ENCODE measurements around the gene ARHGAP44. TPM values are rescaled to one million over a fixed set of nuclear protein-coding genes. Genes with fewer than 3 reads are reported as not detected.

The ARHGAP44 gene
- total RNA-seq, 4 donors from 2014 or later: 3.5 to 7.8 (median 5.8) TPM

- Histone ChIP-seq H3K4me3 (no peak overlapping the region), H3K27ac (replicated peaks in 1 of 4) (no peak overlapping the region), H3K4me1 (no peaks in the 10 kb centered on the region), H3K27me3 (no peaks in the 10 kb centered on the region), H3K36me3 (no peaks in the 10 kb centered on the region), H3K9me3 (peaks cover 0 to 10% (median 0%) of the 10 kb centered on the region in 4 donors)
- intact Hi-C loops (cut with DNase I): no loop called here
- DNase-seq (ENCODE audit: extremely low spot score): no peak
- WGBS: 68% methylated on average over 5 of the region's 5 CpGs
- no peak for TF ChIP-seq POLR2AphosphoS5 (IDR thresholded peaks at IDR 0.05)
Observed at GRCh38 chr17:12812877-12813276, 23.6 kb downstream of the ARHGAP44 start.

GRCh38 chr17:12813664-12814063 lies 24.4 kb downstream of the ARHGAP44 start:
- H3K27me3 ChIP-seq: no peaks in the 10 kb centered on the region
- DNase-seq (ENCODE audit: extremely low spot score): no peak
- H3K9me3 ChIP-seq: peaks cover 0 to 8% (median 3%) of the 10 kb centered on the region in 4 donors
- H3K36me3 ChIP-seq: no peaks in the 10 kb centered on the region
- no peak for TF ChIP-seq POLR2AphosphoS5 (IDR thresholded peaks at IDR 0.05)
- TF ChIP-seq EP300 (IDR thresholded peaks at IDR 0.05): no peak
- no peak for TF ChIP-seq POLR2A (IDR thresholded peaks at IDR 0.05; ENCODE audit: low read depth)
- TF ChIP-seq, protein P1, sequence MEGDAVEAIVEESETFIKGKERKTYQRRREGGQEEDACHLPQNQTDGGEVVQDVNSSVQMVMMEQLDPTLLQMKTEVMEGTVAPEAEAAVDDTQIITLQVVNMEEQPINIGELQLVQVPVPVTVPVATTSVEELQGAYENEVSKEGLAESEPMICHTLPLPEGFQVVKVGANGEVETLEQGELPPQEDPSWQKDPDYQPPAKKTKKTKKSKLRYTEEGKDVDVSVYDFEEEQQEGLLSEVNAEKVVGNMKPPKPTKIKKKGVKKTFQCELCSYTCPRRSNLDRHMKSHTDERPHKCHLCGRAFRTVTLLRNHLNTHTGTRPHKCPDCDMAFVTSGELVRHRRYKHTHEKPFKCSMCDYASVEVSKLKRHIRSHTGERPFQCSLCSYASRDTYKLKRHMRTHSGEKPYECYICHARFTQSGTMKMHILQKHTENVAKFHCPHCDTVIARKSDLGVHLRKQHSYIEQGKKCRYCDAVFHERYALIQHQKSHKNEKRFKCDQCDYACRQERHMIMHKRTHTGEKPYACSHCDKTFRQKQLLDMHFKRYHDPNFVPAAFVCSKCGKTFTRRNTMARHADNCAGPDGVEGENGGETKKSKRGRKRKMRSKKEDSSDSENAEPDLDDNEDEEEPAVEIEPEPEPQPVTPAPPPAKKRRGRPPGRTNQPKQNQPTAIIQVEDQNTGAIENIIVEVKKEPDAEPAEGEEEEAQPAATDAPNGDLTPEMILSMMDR (IDR thresholded peaks at IDR 0.05): no peak
- intact Hi-C loops (cut with DNase I): no loop called here
- no peak overlapping the region for H3K4me3 ChIP-seq
- no peak overlapping the region for H3K27ac ChIP-seq (replicated peaks in 1 of 4)
- no peaks in the 10 kb centered on the region for H3K4me1 ChIP-seq
- 89% methylated on average over 9 of the region's 9 CpGs for WGBS

DNA sequence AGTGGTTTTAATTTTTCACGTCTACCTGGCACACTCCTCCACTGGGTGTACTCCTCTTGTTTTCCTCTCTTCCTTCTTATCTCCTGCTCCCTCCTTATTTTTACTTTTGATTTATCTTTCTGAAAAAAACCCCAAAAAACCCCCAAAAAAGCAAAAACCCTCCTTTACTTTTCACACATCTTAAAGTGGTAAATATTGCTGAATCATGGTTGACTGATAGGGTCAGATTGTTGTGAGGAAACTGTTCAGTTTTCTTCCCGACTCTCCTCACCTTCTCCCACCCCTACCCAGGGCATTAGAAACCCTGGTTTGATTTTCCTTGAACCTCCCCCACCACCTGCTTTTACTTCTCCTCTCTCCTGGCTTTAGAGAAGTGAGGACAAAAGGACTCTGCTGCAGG lies 25.4 kb downstream of the ARHGAP44 start:
- TF ChIP-seq EP300 (IDR thresholded peaks at IDR 0.05) (no peak), POLR2AphosphoS5 (IDR thresholded peaks at IDR 0.05) (no peak)
- TF ChIP-seq, protein P1 (IDR thresholded peaks at IDR 0.05): no peak
- Histone ChIP-seq H3K9me3 (peaks cover 0 to 7% (median 3%) of the 10 kb centered on the region in 4 donors), H3K27ac (replicated peaks in 1 of 4) (no peak overlapping the region), H3K36me3 (no peaks in the 10 kb centered on the region), H3K27me3 (no peaks in the 10 kb centered on the region), H3K4me3 (no peak overlapping the region), H3K4me1 (no peaks in the 10 kb centered on the region)
- intact Hi-C loops (cut with DNase I): no loop called here
- DNase-seq (ENCODE audit: extremely low spot score): no peak
- 81% methylated on average over 2 of the region's 2 CpGs for WGBS

DNA sequence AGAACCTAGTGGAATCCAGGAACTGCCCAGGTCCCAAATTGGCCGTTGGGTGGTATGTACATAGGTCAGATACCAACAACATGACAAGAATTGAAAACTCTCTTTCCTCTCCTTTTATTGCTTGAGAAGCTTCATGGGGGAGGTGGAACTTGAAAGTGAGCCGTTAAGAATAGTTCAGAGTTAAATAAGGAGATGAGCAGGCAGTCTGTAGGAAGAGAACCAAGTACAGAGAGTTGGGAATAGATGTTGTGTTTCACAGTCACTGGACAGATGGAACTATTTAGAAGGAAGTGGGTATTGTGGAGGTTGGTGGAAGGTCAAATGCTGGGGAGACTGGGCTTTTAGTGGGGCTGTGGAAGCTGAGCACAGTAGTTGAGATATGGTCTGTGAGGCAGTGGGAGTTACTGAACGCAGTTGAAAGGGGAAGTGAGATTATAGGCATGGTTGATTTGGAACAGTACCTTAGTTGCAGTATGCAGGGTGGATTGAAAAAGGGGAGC lies 26.4 kb downstream of the ARHGAP44 start:
- no peak overlapping the region for H3K27ac ChIP-seq (replicated peaks in 1 of 4)
- H3K9me3 ChIP-seq: peaks cover 0 to 7% (median 3%) of the 10 kb centered on the region in 4 donors
- H3K4me1 ChIP-seq: no peaks in the 10 kb centered on the region
- H3K4me3 ChIP-seq: no peak overlapping the region
- H3K27me3 ChIP-seq: no peaks in the 10 kb centered on the region
- WGBS: 75% methylated on average over 3 of the region's 3 CpGs
- TF ChIP-seq EP300 (IDR thresholded peaks at IDR 0.05) (no peak), POLR2AphosphoS5 (IDR thresholded peaks at IDR 0.05) (no peak), POLR2A (IDR thresholded peaks at IDR 0.05; ENCODE audit: low read depth) (no peak)
- TF ChIP-seq, protein P1 (IDR thresholded peaks at IDR 0.05): no peak
- no peaks in the 10 kb centered on the region for H3K36me3 ChIP-seq
- intact Hi-C loops (cut with DNase I): no loop called here
- no peak for DNase-seq (ENCODE audit: extremely low spot score)

- WGBS: 69% methylated on average over 4 of the region's 4 CpGs
- no peaks in the 10 kb centered on the region for H3K4me1 ChIP-seq
- no peaks in the 10 kb centered on the region for H3K36me3 ChIP-seq
- no peak overlapping the region for H3K4me3 ChIP-seq
- H3K9me3 ChIP-seq: peaks cover 0 to 7% (median 3%) of the 10 kb centered on the region in 4 donors
- intact Hi-C loops (cut with DNase I): no loop called here
- TF ChIP-seq POLR2AphosphoS5 (IDR thresholded peaks at IDR 0.05) (no peak), POLR2A (IDR thresholded peaks at IDR 0.05; ENCODE audit: low read depth) (no peak), EP300 (IDR thresholded peaks at IDR 0.05) (no peak)
- TF ChIP-seq, protein P1 (IDR thresholded peaks at IDR 0.05): no peak
- no peak overlapping the region for H3K27ac ChIP-seq (replicated peaks in 1 of 4)
- H3K27me3 ChIP-seq: no peaks in the 10 kb centered on the region
- DNase-seq (ENCODE audit: extremely low spot score): no peak
Observed at GRCh38 chr17:12821376-12821940, 32.2 kb downstream of the ARHGAP44 start.

All from esophagus muscularis mucosa (tissue), 4 donors.